IMR-90 (cell line): ENCODE results near the gene EIF4E1B. TPM values are rescaled to one million over a fixed set of nuclear protein-coding genes. Genes with fewer than 3 reads are reported as not detected.

Experiments used
- ATAC-seq: fragments of 200-7000 bp; cut with Tn5 transposase; 2 replicates; pipeline ENCODE4 v1.9.1; 2020; ENCODE audit warnings: low read depth, mild to moderate bottlenecking, moderate library complexity
- BruUV-seq: library from RNA; stranded (reverse); fragments of 400-500 nt; replicated peaks from 2 replicates; lab custom pipeline; 2021; lab: Mats Ljungman, UMichigan
- CTCF ChIA-PET: fragments of 300-600 bp; formaldehyde crosslinking; extraction: SDS; loops from one replicate; lab custom pipeline; 2021; ENCODE audit warnings: antibody characterized with exemption; lab: Yijun Ruan, JAX
- POLR2A ChIA-PET: fragments of 300-600 bp; sonication (Branson Sonifier 250); formaldehyde crosslinking; loops from one replicate; lab custom pipeline; 2022; ENCODE audit warnings: antibody characterized with exemption; ENCODE audit not compliant: unreplicated experiment; lab: Charles Lee
- DNase-seq: peaks from one replicate; pipeline ENCODE4 v3.0.0; 2013
- H2AFZ ChIP-seq: replicated peaks from 2 replicates; pipeline ENCODE3; 2013; ENCODE audit warnings: low read length, mild to moderate bottlenecking; ENCODE audit not compliant: poor library complexity
- H2AK5ac ChIP-seq: 2 replicates; pipeline ENCODE4 v1.6.1; 2013; ENCODE audit warnings: low read depth, low read length, inconsistent platforms
- H2AK9ac ChIP-seq: replicated peaks from 2 replicates; pipeline ENCODE3; 2013; ENCODE audit warnings: mild to moderate bottlenecking, low read depth, low read length, moderate library complexity; ENCODE audit not compliant: poor library complexity
- H2BK120ac ChIP-seq: 2 replicates; pipeline ENCODE4 v1.6.1; 2013; ENCODE audit warnings: low read depth, low read length, inconsistent platforms
- H2BK15ac ChIP-seq: 3 replicates; pipeline ENCODE4 v1.6.1; 2013; ENCODE audit warnings: low read depth, low read length, inconsistent platforms
- H2BK20ac ChIP-seq: 2 replicates; pipeline ENCODE4 v1.6.1; 2013; ENCODE audit warnings: low read depth, mild to moderate bottlenecking, inconsistent platforms, low read length, moderate library complexity
- H2BK5ac ChIP-seq: 2 replicates; pipeline ENCODE4 v1.6.1; 2013; ENCODE audit warnings: mild to moderate bottlenecking, low read depth, low read length, inconsistent platforms; ENCODE audit not compliant: poor library complexity, severe bottlenecking
- H3K14ac ChIP-seq: replicated peaks from 2 replicates; pipeline ENCODE4 v1.6.1; 2013; ENCODE audit warnings: low read depth, low read length, inconsistent platforms
- H3K18ac ChIP-seq: 2 replicates; pipeline ENCODE4 v1.6.1; 2013; ENCODE audit warnings: low read depth, low read length, control low read depth
- H3K23ac ChIP-seq: 2 replicates; pipeline ENCODE4 v1.6.1; 2013; ENCODE audit warnings: low read depth, low read length, inconsistent platforms
- H3K27ac ChIP-seq: 2 replicates; pipeline ENCODE4 v1.5.1; 2013; ENCODE audit warnings: mild to moderate bottlenecking, control low read depth, low read length; ENCODE audit not compliant: insufficient read depth
- H3K27me3 ChIP-seq: 2 replicates; pipeline ENCODE4 v1.6.1; 2013; ENCODE audit warnings: low read length; ENCODE audit not compliant: control insufficient read depth, insufficient read depth
- H3K36me3 ChIP-seq: 2 replicates; pipeline ENCODE4 v1.6.1; 2013; ENCODE audit warnings: low read length, mixed read lengths; ENCODE audit not compliant: control insufficient read depth, insufficient read depth
- H3K4ac ChIP-seq: 2 replicates; pipeline ENCODE4 v1.6.1; 2013; ENCODE audit warnings: low read depth, low read length, inconsistent platforms
- H3K4me1 ChIP-seq: 2 replicates; pipeline ENCODE4 v1.6.1; 2013; ENCODE audit warnings: low read length, mixed read lengths; ENCODE audit not compliant: control insufficient read depth, insufficient read depth
- H3K4me2 ChIP-seq: 2 replicates; pipeline ENCODE4 v1.6.1; 2013; ENCODE audit warnings: low read depth, mild to moderate bottlenecking, control low read depth, low read length, moderate library complexity
- H3K4me3 ChIP-seq: 2 replicates; pipeline ENCODE4 v1.5.1; 2013; ENCODE audit warnings: low read depth, mild to moderate bottlenecking, control low read depth, low read length, moderate library complexity; ENCODE audit not compliant: insufficient read depth
- H3K56ac ChIP-seq: 2 replicates; pipeline ENCODE4 v1.6.1; 2013; ENCODE audit warnings: low read length, inconsistent platforms; ENCODE audit not compliant: insufficient read depth; ENCODE audit errors: extremely low read depth
- H3K79me1 ChIP-seq, 2 experiments: 2 replicates each; pipeline ENCODE4 v1.6.1; 2013; ENCODE audit warnings: low read length in 2 of 2, inconsistent platforms in 1 of 2, low read depth in 1 of 2
- H3K9ac ChIP-seq: 2 replicates; pipeline ENCODE4 v1.6.1; 2013; ENCODE audit warnings: low read depth, low read length, control low read depth
- H3K9me1 ChIP-seq: 2 replicates; pipeline ENCODE4 v1.6.1; 2013; ENCODE audit warnings: low read length, inconsistent platforms; ENCODE audit not compliant: insufficient read depth
- H3K9me3 ChIP-seq: 2 replicates; pipeline ENCODE4 v1.6.1; 2013; ENCODE audit warnings: low read length; ENCODE audit not compliant: control insufficient read depth, insufficient read depth
- H4K20me1 ChIP-seq: 2 replicates; pipeline ENCODE4 v1.6.1; 2013; ENCODE audit warnings: low read length, inconsistent platforms; ENCODE audit not compliant: insufficient read depth
- H4K5ac ChIP-seq: 2 replicates; pipeline ENCODE4 v1.6.1; 2013; ENCODE audit warnings: mild to moderate bottlenecking, low read depth, low read length, control low read depth
- H4K8ac ChIP-seq, 2 experiments: 2 replicates each; pipeline ENCODE4 v1.6.1; 2013; ENCODE audit warnings: low read depth in 2 of 2, low read length in 2 of 2, control low read depth in 1 of 2, inconsistent platforms in 1 of 2
- H4K91ac ChIP-seq: 2 replicates; pipeline ENCODE4 v1.6.1; 2013; ENCODE audit warnings: low read depth, low read length, inconsistent platforms; ENCODE audit not compliant: insufficient read depth
- CEBPB ChIP-seq: IDR thresholded peaks from 2 replicates; pipeline ENCODE4 v1.6.1; 2012; ENCODE audit warnings: low read depth, low read length, improper control_type of control experiment
- CTCF ChIP-seq: conservative IDR thresholded peaks from 2 replicates; pipeline ENCODE4 v1.5.1; 2012; ENCODE audit warnings: mild to moderate bottlenecking, low read depth, low read length, improper control_type of control experiment
- ELK1 ChIP-seq: fragments of 150-350 bp; IDR thresholded peaks from 2 replicates; pipeline ENCODE4 v1.6.1; 2016; ENCODE audit warnings: low read depth, mild to moderate bottlenecking, low read length, moderate library complexity, borderline replicate concordance
- FOS ChIP-seq: fragments of 150-350 bp; IDR thresholded peaks from 2 replicates; pipeline ENCODE4 v1.6.1; 2016; ENCODE audit warnings: low read depth, low read length
- MAZ ChIP-seq: IDR thresholded peaks from 2 replicates; pipeline ENCODE4 v1.6.1; 2012; ENCODE audit warnings: low read depth, mild to moderate bottlenecking, low read length, improper control_type of control experiment, moderate library complexity, borderline replicate concordance
- POLR2A ChIP-seq: IDR thresholded peaks from 2 replicates; pipeline ENCODE4 v1.6.1; 2012; ENCODE audit warnings: mild to moderate bottlenecking, low read depth, low read length
- RFX5 ChIP-seq: IDR thresholded peaks from 2 replicates; pipeline ENCODE4 v1.8.0; 2012; ENCODE audit warnings: low read depth, mild to moderate bottlenecking, low read length, moderate library complexity
- SMC3 ChIP-seq: fragments of 150-350 bp; IDR thresholded peaks from 2 replicates; pipeline ENCODE4 v1.6.1; 2016; ENCODE audit warnings: low read depth, mild to moderate bottlenecking, antibody characterized with exemption, low read length, moderate library complexity
- WGBS, 2 experiments: methylation state at CpG; one replicate each; pipeline versions ENCODE4 v1.1.5 to v1.1.7; 2013; ENCODE audit warnings: missing lambda C conversion rate in 2 of 2; ENCODE audit not compliant: insufficient read length in 1 of 2; ENCODE audit errors: extremely low coverage in 2 of 2; 5-methylcytosine and 5-hydroxymethylcytosine counted together
- dilution Hi-C: fragments of 300-500 bp; cut with HindIII; formaldehyde crosslinking; loops from one replicate; pipeline ENCODE4 v1.14.3; 2018; ENCODE audit warnings: low sequenced_read_pairs; ENCODE audit not compliant: unreplicated experiment
- in situ Hi-C: fragments of 300-500 bp; cut with MboI; formaldehyde crosslinking; loops from 3 replicates; pipeline ENCODE4 v1.14.3; 2019; ENCODE audit warnings: low sequenced_read_pairs, inconsistent platforms, mixed read lengths
- intact Hi-C: fragments of 100-400 bp; cut with micrococcal nuclease; formaldehyde crosslinking; loops from 2 replicates; pipeline ENCODE4 v1.10.0; 2022
- polyA plus RNA-seq, 3 experiments: library from polyadenylated mRNA; depleted of rRNA; stranded (reverse); fragments of >200 nt; gene quantifications; 2 replicates each; pipeline ENCODE4 v1.2.3, GENCODE V29; 2012; ENCODE audit warnings: low replicate concordance in 1 of 3
- total RNA-seq: library from RNA; depleted of rRNA; stranded (reverse); fragments of >200 nt; gene quantifications from 2 replicates; pipeline ENCODE4 v1.2.3, GENCODE V29; 2012

The EIF4E1B gene
- total and polyA plus RNA-seq, 2 of the 4 experiments (the other 2 are of a cell fraction), result not detected

GRCh38 chr5:176636426-176636825, 6.0 kb downstream of the EIF4E1B start:
- no peak overlapping the region for H2AK9ac ChIP-seq
- H4K20me1 ChIP-seq, result no peaks in the 10 kb centered on the region
- H3K9me1 ChIP-seq, result no peaks in the 10 kb centered on the region
- peaks cover 70% of the 10 kb centered on the region for H3K27me3 ChIP-seq
- no peaks in the 10 kb centered on the region; the same call in 1 of the 2 replicates for H3K4me1 ChIP-seq
- in situ Hi-C loops (no loop called here), intact Hi-C loops (no loop called here), dilution Hi-C loops (no loop called here)
- H2BK20ac ChIP-seq, result no peak overlapping the region
- ATAC-seq, result peak; percentile 63
- H3K23ac ChIP-seq, result no peak overlapping the region
- peaks cover 5% of the 10 kb centered on the region for H3K9me3 ChIP-seq
- TF ChIP-seq SMC3 (no peak), POLR2A (no peak), FOS (no peak), MAZ (no peak), ELK1 (no peak), CEBPB (no peak), RFX5 (no peak), CTCF (no peak)
- no peak overlapping the region for H4K91ac ChIP-seq
- no peak overlapping the region for H4K8ac ChIP-seq
- no peak overlapping the region for H2BK120ac ChIP-seq
- H3K4me2 ChIP-seq, result no peak overlapping the region
- H3K56ac ChIP-seq, result no peak overlapping the region
- H3K27ac ChIP-seq, result no peak overlapping the region
- H3K36me3 ChIP-seq, result no peaks in the 10 kb centered on the region
- no peak overlapping the region for H2BK5ac ChIP-seq
- no peak overlapping the region for H3K4me3 ChIP-seq
- H2AK5ac ChIP-seq, result no peak overlapping the region
- H3K18ac ChIP-seq, result no peak overlapping the region
- no peak overlapping the region for H3K14ac ChIP-seq
- H3K4ac ChIP-seq, result no peak overlapping the region
- DNase-seq, result no peak
- no TSS peak for BruUV-seq
- no peak overlapping the region for H3K9ac ChIP-seq
- WGBS, 2 experiments, result 7% methylated on average over 5 of the region's 9 CpGs; no CpG with 5 or more reads in 1 of the 2 experiments
- ChIA-PET POLR2A (no interaction called here), CTCF (interaction anchor here (0.6 to 0.8 kb wide), 2 partner anchors 24 to 312 kb away, joined by 3 to 5 read pairs; no protein-coding TSS in a partner anchor)
- no peak overlapping the region for H2BK15ac ChIP-seq
- peak overlapping the region; percentile 24 for H2AFZ ChIP-seq
- no peak overlapping the region for H4K5ac ChIP-seq
- H3K79me1 ChIP-seq, result no peaks in the 10 kb centered on the region
